Muscle of back (tissue), 11 donors: ENCODE results near the gene MSH5. TPM values are rescaled to one million over a fixed set of nuclear protein-coding genes. Genes with fewer than 3 reads are reported as not detected.
"Not testable (repeated sequence)": the region's sequence is repeated elsewhere in the genome, so short reads cannot be mapped to it uniquely, and the experiment has no call there.

Experiments used
- DNase-seq, 3 donors: peaks; one replicate each; pipeline versions ENCODE4 v3.0.0 to v3.0.0-alpha.2; 2013
- polyA plus RNA-seq, 10 donors: library from polyadenylated mRNA; unstranded; fragments of 120-200 nt; gene quantifications; one replicate each; pipeline ENCODE4 v1.2.1, GENCODE V29; 2013; ENCODE audit not compliant: insufficient read length in 10 of 10

MSH5 gene
- polyA plus RNA-seq, 10 donors = 5.9 to 29.4 (median 13.5) TPM

DNA sequence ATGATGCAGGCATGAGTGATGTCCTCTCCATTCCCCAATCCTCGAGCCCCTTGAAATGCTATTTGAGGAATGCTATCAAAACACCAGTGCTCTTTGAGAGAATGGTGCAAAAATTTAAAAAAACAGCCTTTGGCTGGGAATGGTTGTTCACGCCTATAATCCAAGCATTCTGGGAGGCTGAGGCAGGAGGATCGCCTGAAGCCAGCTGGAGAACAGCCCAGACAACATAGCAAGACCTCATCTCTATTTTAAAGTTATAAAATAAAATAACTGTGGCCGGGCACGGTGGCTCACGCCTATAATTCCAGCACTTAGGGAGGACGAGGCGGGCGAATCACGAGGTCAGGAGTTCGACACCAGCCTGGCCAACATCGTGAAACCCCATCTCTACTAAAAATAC is 60.0 kb downstream of the MSH5 start:
- DNase-seq = peak in 2 of 3 donors; percentile 40 to 41

DNA sequence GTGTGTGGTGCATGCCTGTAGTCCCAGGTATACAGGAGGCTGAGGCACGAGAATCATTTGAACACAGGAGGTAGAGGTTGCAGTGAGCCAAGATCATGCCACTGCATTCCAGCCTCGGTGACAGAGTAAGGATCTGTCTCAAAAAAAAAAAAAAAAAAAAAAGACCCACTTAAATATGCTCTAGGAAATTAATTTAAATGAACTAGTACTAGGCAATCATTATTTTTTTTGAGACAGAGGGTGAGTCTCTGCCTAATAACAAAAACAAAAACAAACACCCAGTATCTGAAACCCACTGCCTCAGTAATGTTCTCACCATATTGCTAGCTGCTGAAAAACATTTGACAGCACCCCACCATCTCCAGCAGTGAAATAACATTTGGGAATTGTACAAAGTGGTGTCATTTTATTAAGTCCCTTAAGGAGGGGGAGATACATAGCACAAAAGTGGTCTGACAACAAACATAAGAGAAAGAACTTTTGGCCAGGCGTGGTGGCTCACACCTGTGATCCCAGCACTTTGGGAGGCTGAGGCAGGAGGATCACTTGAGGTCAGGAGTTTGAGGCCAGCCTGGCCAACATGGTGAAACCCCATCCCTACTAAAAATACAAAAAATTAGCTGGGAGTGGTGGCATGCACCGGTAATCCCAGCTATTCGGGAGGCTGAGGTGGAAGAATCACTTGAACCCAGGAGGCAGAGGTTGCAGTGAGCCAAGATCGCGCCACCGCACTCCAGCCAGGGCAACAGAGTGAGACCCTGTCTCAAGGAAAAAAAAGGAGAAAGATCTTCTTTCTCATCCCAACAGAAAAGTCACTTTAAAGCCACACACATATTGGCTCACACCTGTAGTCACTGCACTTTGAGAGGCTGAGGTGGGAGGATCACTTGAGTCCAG is 61.5 kb downstream of the MSH5 start:
- not testable (repeated sequence) for DNase-seq

DNA sequence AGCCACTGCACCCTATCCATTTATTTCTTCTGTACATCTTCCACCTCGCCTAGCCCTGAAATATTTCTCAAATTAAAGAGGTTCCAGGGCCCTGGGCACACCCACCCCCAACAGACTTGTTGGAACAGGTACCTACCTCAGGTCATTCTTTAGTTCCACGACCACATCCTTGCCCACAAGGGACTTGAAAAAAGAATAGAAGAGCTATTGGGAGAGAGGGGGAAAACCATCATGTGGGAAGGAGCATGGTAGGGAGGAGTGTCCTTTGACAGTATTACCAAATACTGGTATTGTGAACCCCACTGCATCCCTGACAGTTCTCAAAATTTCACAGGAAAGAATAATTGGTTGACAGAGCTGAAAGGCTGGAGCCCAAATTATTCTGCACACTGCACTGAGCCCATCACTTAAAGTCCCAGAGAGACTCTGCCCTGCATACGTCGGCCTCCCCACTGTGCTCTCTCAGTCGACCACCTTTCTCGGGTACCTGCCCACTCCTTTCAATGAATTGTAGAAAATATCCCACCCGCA is 66.2 kb downstream of the MSH5 start:
- DNase-seq = no peak

DNA sequence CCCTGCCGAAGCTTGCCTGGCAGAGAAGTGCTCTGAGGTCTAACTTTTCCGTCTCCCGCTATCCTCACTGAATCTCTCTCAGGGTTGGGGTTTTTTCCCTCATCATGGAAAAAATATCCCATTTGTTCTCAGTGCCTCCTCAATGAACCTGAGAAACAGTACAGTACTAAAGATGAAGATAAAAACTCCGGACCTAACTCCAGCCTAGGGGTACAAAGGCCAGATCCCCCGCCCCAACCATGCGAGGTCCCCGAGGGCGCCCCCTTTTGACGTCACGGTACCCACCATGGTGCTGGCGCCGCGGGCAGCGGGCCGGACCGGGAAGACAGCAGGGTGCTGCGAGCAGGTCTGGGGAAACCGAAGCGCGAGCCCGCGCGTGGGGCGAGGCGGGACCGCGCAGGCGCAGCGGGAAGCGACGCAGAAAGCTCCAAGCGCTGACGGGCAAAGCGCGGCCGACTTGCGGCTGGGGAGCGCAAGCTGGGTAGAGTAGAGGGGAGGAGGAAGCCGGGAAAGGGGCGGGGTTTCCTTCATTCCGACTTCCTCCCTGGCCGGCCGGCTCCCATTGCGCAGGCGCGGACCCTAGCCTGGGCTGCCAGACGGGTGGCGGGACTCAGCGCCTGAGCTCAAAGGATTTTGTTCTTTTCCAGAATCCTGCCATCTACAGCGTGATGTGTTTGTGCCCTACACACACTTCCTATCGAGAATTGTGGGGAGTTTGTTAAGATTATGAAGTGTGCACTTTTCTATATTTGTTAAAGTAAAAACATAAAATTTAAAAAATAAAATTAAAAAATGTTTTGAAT is 66.9 kb downstream of the MSH5 start, which contains the start of gene LSM2:
LSM2 (minus strand) TSS at position 497 of the 803 bp plus-strand sequence; CDS start at position 288, 209 bp downstream.
- peak; percentile 97 to 99 (median 98) for DNase-seq

DNA sequence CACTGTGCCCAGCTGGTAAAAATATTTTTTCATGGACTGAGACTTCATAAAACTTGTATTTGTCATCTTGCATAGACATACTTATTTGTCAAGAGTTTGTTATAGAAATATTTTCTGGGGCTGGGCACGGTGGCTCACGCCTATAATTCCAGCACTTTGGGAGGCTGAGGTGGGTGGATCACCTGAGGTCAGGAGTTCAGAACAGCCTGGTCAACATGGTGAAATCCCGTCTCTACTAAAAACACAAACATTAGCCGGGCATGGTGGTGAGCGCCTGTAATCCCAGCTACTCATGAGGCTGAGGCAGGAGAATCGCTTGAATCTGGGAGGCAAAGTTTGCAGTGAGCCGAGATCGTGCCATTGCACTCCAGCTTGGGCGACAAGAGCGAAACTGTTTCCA is 68.8 kb downstream of the MSH5 start:
- not testable (repeated sequence) for DNase-seq

DNA sequence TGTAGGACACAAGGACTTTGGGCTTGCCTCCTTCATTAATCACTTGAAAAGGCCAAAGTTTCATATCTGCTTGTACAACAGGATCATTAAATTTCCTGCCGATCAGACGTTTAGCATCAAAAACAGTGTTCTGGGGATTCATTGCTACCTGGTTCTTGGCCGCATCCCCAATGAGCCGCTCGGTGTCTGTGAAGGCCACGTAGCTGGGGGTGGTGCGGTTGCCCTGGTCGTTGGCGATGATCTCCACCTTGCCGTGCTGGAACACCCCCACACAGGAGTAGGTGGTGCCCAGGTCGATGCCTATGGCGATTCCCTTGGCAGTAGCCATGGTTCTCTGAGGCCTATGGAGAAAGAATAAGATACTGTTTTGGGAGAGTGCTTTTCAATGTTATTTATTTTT is 71.8 kb downstream of the MSH5 start:
- DNase-seq = no peak

Other genes starting within 250 kb of the MSH5 start
- 1 to 10 TPM in 5 of 10 donors, under 1 TPM in 5; 0.47 to 1.1 (median 0.99) TPM for gene MICB, start 241.9 kb upstream of the MSH5 start, polyA plus RNA-seq
- not detected for gene MCCD1, start 211.0 kb upstream of the MSH5 start, polyA plus RNA-seq
- 100 to 1,000 TPM; 292 to 441 (median 367) TPM for gene DDX39B, start 198.0 kb upstream of the MSH5 start, polyA plus RNA-seq
- 1 to 10 TPM; 2.5 to 5.9 (median 3.9) TPM for gene ATP6V1G2, start 193.4 kb upstream of the MSH5 start, polyA plus RNA-seq
- 10 to 100 TPM; 11.3 to 17.7 (median 14.4) TPM for gene NFKBIL1, start 192.4 kb upstream of the MSH5 start, polyA plus RNA-seq
- under 1 TPM in 6 of 10 donors, not detected in 4; 0.12 to 0.91 (median 0.21) TPM for gene LTA, start 167.7 kb upstream of the MSH5 start, polyA plus RNA-seq
- 1 to 10 TPM in 1 of 10 donors, under 1 TPM in 8, not detected in 1; 0.17 to 3.5 (median 0.29) TPM for gene TNF, start 164.4 kb upstream of the MSH5 start, polyA plus RNA-seq
- gene LTB, start 157.6 kb upstream of the MSH5 start, polyA plus RNA-seq = 10 to 100 TPM in 1 of 10 donors, 1 to 10 TPM in 6, under 1 TPM in 3; 0.67 to 32.2 (median 1.5) TPM
- gene LST1, start 153.7 kb upstream of the MSH5 start, polyA plus RNA-seq = 10 to 100 TPM in 1 of 10 donors, 1 to 10 TPM in 9; 4.1 to 10.9 (median 6.4) TPM
- under 1 TPM in 4 of 10 donors, not detected in 6; 0.20 to 0.59 (median 0.30) TPM for gene NCR3, start 147.0 kb upstream of the MSH5 start, polyA plus RNA-seq
- gene AIF1, start 124.8 kb upstream of the MSH5 start, polyA plus RNA-seq = 10 to 100 TPM; 15.1 to 35.2 (median 23.0) TPM
- gene PRRC2A, start 119.3 kb upstream of the MSH5 start, polyA plus RNA-seq = 100 to 1,000 TPM; 112 to 149 (median 132) TPM
- 100 to 1,000 TPM; 177 to 216 (median 198) TPM for gene BAG6, start 87.3 kb upstream of the MSH5 start, polyA plus RNA-seq
- 1 to 10 TPM; 2.6 to 5.7 (median 4.2) TPM for gene APOM, start 84.1 kb upstream of the MSH5 start, polyA plus RNA-seq
- 10 to 100 TPM; 11.4 to 16.0 (median 13.4) TPM for gene C6orf47, start 79.2 kb upstream of the MSH5 start, polyA plus RNA-seq
- gene GPANK1, start 75.0 kb upstream of the MSH5 start, polyA plus RNA-seq = 10 to 100 TPM; 10.1 to 16.9 (median 12.2) TPM
- 100 to 1,000 TPM; 118 to 150 (median 138) TPM for gene CSNK2B, start 73.9 kb upstream of the MSH5 start, polyA plus RNA-seq
- gene LY6G5B, start 70.0 kb upstream of the MSH5 start, polyA plus RNA-seq = 10 to 100 TPM in 6 of 10 donors, 1 to 10 TPM in 4; 5.6 to 24.0 (median 10.9) TPM
- gene LY6G5C, start 58.9 kb upstream of the MSH5 start, polyA plus RNA-seq = 1 to 10 TPM in 9 of 10 donors, under 1 TPM in 1; 0.68 to 5.1 (median 2.4) TPM
- gene ABHD16A, start 36.7 kb upstream of the MSH5 start, polyA plus RNA-seq = 10 to 100 TPM; 36.3 to 50.0 (median 39.2) TPM
- gene LY6G6F, start 33.1 kb upstream of the MSH5 start, polyA plus RNA-seq = under 1 TPM in 3 of 10 donors, not detected in 7; 0.17 to 0.38 (median 0.20) TPM
- 1 to 10 TPM in 1 of 10 donors, under 1 TPM in 5, not detected in 4; 0.42 to 1.1 (median 0.53) TPM for gene LY6G6D, start 24.7 kb upstream of the MSH5 start, polyA plus RNA-seq
- 1 to 10 TPM in 1 of 10 donors, under 1 TPM in 8, not detected in 1; 0.19 to 1.0 (median 0.38) TPM for gene LY6G6C, start 18.3 kb upstream of the MSH5 start, polyA plus RNA-seq
- gene MPIG6B, start 16.6 kb upstream of the MSH5 start, polyA plus RNA-seq = 1 to 10 TPM in 3 of 10 donors, under 1 TPM in 7; 0.52 to 1.8 (median 0.82) TPM
- gene DDAH2, start 10.7 kb upstream of the MSH5 start, polyA plus RNA-seq = 100 to 1,000 TPM in 8 of 10 donors, 10 to 100 TPM in 2; 87.3 to 135 (median 109) TPM
- gene CLIC1, start 3.5 kb upstream of the MSH5 start, polyA plus RNA-seq = 100 to 1,000 TPM; 114 to 181 (median 138) TPM
- gene SAPCD1, start 22.7 kb downstream of the MSH5 start, polyA plus RNA-seq = 10 to 100 TPM in 1 of 10 donors, 1 to 10 TPM in 9; 2.1 to 10.9 (median 3.0) TPM
- 1 to 10 TPM in 9 of 10 donors, under 1 TPM in 1; 0.88 to 3.3 (median 2.3) TPM for gene VWA7, start 37.3 kb downstream of the MSH5 start, polyA plus RNA-seq
- gene VARS1, start 55.7 kb downstream of the MSH5 start, polyA plus RNA-seq = 10 to 100 TPM; 42.0 to 63.0 (median 46.2) TPM
- 10 to 100 TPM; 46.2 to 63.6 (median 58.9) TPM for gene LSM2, start 67.0 kb downstream of the MSH5 start, polyA plus RNA-seq
- 1 to 10 TPM; 3.3 to 4.3 (median 3.9) TPM for gene HSPA1L, start 75.3 kb downstream of the MSH5 start, polyA plus RNA-seq
- gene HSPA1A, start 75.5 kb downstream of the MSH5 start, polyA plus RNA-seq = 100 to 1,000 TPM in 1 of 10 donors, 10 to 100 TPM in 9; 47.4 to 176 (median 71.8) TPM
- 100 to 1,000 TPM in 1 of 10 donors, 10 to 100 TPM in 9; 34.3 to 226 (median 55.8) TPM for gene HSPA1B, start 87.7 kb downstream of the MSH5 start, polyA plus RNA-seq
- 10 to 100 TPM; 15.3 to 19.4 (median 17.2) TPM for gene NEU1, start 122.8 kb downstream of the MSH5 start, polyA plus RNA-seq
- under 1 TPM in 8 of 10 donors, not detected in 2; 0.08 to 0.50 (median 0.29) TPM for gene SLC44A4, start 139.0 kb downstream of the MSH5 start, polyA plus RNA-seq
- 10 to 100 TPM; 23.3 to 40.1 (median 29.4) TPM for gene EHMT2, start 157.7 kb downstream of the MSH5 start, polyA plus RNA-seq
- 10 to 100 TPM in 4 of 10 donors, 1 to 10 TPM in 6; 7.9 to 16.2 (median 9.6) TPM for gene ZBTB12, start 162.1 kb downstream of the MSH5 start, polyA plus RNA-seq
- 1 to 10 TPM; 3.5 to 9.1 (median 5.7) TPM for gene C2, start 187.7 kb downstream of the MSH5 start, polyA plus RNA-seq
- 1 to 10 TPM; 1.0 to 2.6 (median 1.6) TPM for gene CFB, start 206.1 kb downstream of the MSH5 start, polyA plus RNA-seq
- 10 to 100 TPM; 49.5 to 68.7 (median 64.3) TPM for gene NELFE, start 219.0 kb downstream of the MSH5 start, polyA plus RNA-seq
- 10 to 100 TPM; 17.9 to 35.1 (median 25.0) TPM for gene SKIC2, start 219.2 kb downstream of the MSH5 start, polyA plus RNA-seq
- 10 to 100 TPM; 11.4 to 21.4 (median 15.4) TPM for gene DXO, start 232.1 kb downstream of the MSH5 start, polyA plus RNA-seq
- gene C4A, start 242.1 kb downstream of the MSH5 start, polyA plus RNA-seq = 10 to 100 TPM in 5 of 10 donors, 1 to 10 TPM in 5; 6.2 to 21.3 (median 10.3) TPM